HepG2 (cell line): ENCODE data around the gene CCL17. TPM values are rescaled to one million over a fixed set of nuclear protein-coding genes. Genes with fewer than 3 reads are reported as not detected.

Experiments used
- ATAC-seq: fragments of 200-7000 bp; cut with Tn5 transposase; 3 replicates; pipeline ENCODE4 v1.9.1; 2020; ENCODE audit warnings: mild to moderate bottlenecking, moderate library complexity
- BruUV-seq: library from RNA; stranded (reverse); fragments of 400-500 nt; replicated peaks from 2 replicates; lab custom pipeline; 2021; lab: Mats Ljungman, UMichigan
- CTCF ChIA-PET: fragments of 300-600 bp; formaldehyde crosslinking; extraction: SDS; loops from one replicate; lab custom pipeline; 2021; ENCODE audit warnings: low total read pairs, inconsistent platforms, low intra/inter-chr PET ratio; lab: Yijun Ruan, JAX
- POLR2A ChIA-PET: fragments of 350-600 bp; sonication (Branson Sonifier 250); formaldehyde crosslinking; loops from one replicate; lab custom pipeline; 2020; ENCODE audit warnings: antibody characterized with exemption, inconsistent platforms; lab: Yijun Ruan, JAX
- DNase-seq: peaks from one replicate; pipeline ENCODE4 v3.0.0-alpha.2; 2015; ENCODE audit warnings: low spot score
- FAIRE-seq: peaks from 3 replicates; lab custom pipeline; 2011; peaks lifted over from hg19 to GRCh38; lab: Jason Lieb, UNC
- H2AFZ ChIP-seq: one replicate; pipeline ENCODE4 v1.6.1; 2011; ENCODE audit warnings: low read length, inconsistent platforms
- H3K27ac ChIP-seq: fragments of 300-600 bp; 3 replicates; pipeline ENCODE4 v1.8.0; 2011; ENCODE audit warnings: mixed run types, mild to moderate bottlenecking, mixed read lengths, low read length, inconsistent platforms; ENCODE audit not compliant: insufficient read depth; ENCODE audit errors: extremely low read length
- H3K27me3 ChIP-seq, 2 experiments: fragments of 200-600 bp in 1 of 2; 2 replicates in 1 of 2; 3 replicates in 1 of 2; pipeline versions ENCODE4 v1.6.0 to v1.8.0; 2011; ENCODE audit warnings: low read length in 2 of 2, mild to moderate bottlenecking in 2 of 2, moderate library complexity in 2 of 2, inconsistent platforms in 1 of 2; ENCODE audit not compliant: insufficient read depth in 2 of 2, control insufficient read depth in 1 of 2
- H3K36me3 ChIP-seq, 2 experiments: fragments of 200-600 bp in 1 of 2; replicated peaks in 1 of 2; 2 replicates in 1 of 2; 3 replicates in 1 of 2; pipeline versions ENCODE4 v1.5.1 to v1.8.0; 2011; ENCODE audit warnings: low read length in 2 of 2, inconsistent platforms in 1 of 2; ENCODE audit not compliant: insufficient read depth in 2 of 2, control insufficient read depth in 1 of 2
- H3K4me1 ChIP-seq: 2 replicates; pipeline ENCODE4 v1.5.1; 2012; ENCODE audit warnings: low read length, inconsistent platforms; ENCODE audit not compliant: insufficient read depth
- H3K4me2 ChIP-seq: 2 replicates; pipeline ENCODE4 v1.6.0; 2011; ENCODE audit warnings: low read depth, low read length, inconsistent platforms
- H3K4me3 ChIP-seq, 3 experiments: fragments of 200-600 bp in 1 of 3; sonication (generic), shearing (Covaris generic) in 1 of 3; replicated peaks in 1 of 3; 2 replicates each; pipeline ENCODE4 v1.5.1; 2011 to 2016; ENCODE audit warnings: low read length in 3 of 3, inconsistent platforms in 2 of 3, low read depth in 2 of 3, mild to moderate bottlenecking in 2 of 3, control low read depth in 1 of 3, mixed read lengths in 1 of 3; ENCODE audit not compliant: insufficient read depth in 1 of 3
- H3K79me2 ChIP-seq: one replicate; pipeline ENCODE4 v1.6.1; 2011; ENCODE audit warnings: low read length, inconsistent platforms; ENCODE audit not compliant: insufficient read depth
- H3K9ac ChIP-seq: 2 replicates; pipeline ENCODE4 v1.6.0; 2011; ENCODE audit warnings: mild to moderate bottlenecking, low read depth, low read length, inconsistent platforms; ENCODE audit not compliant: insufficient read depth
- H3K9me3 ChIP-seq: 2 replicates; pipeline ENCODE4 v1.5.1; 2012; ENCODE audit warnings: mild to moderate bottlenecking, low read length
- H4K20me1 ChIP-seq: 2 replicates; pipeline ENCODE4 v1.6.0; 2011; ENCODE audit warnings: inconsistent platforms, mild to moderate bottlenecking, low read length, moderate library complexity; ENCODE audit not compliant: insufficient read depth
- BCL6 ChIP-seq: IDR thresholded peaks from 2 replicates; pipeline ENCODE4 v1.6.1; 2016; ENCODE audit warnings: missing genetic modification reagents, missing compliant biosample characterization
- HOXA5 ChIP-seq: sonication (generic); formaldehyde crosslinking; IDR thresholded peaks from 2 replicates; pipeline ENCODE4 v1.4.0; 2020; ENCODE audit warnings: missing genetic modification reagents
- KDM5A ChIP-seq: fragments of 200-600 bp; sonication (generic); IDR thresholded peaks from 2 replicates; pipeline ENCODE4 v1.7.0; 2018; ENCODE audit warnings: antibody characterized with exemption, mild to moderate bottlenecking, low read length, borderline replicate concordance
- RARG ChIP-seq: sonication (generic); formaldehyde crosslinking; IDR thresholded peaks from 2 replicates; pipeline ENCODE4 v1.4.0; 2020; ENCODE audit warnings: low read depth, mild to moderate bottlenecking, missing genetic modification reagents
- REPIN1 ChIP-seq: sonication (generic); formaldehyde crosslinking; IDR thresholded peaks from 2 replicates; pipeline ENCODE4 v1.8.0; 2022; ENCODE audit warnings: missing genetic modification reagents, low read depth, mild to moderate bottlenecking, borderline replicate concordance
- SOX5 ChIP-seq: IDR thresholded peaks from 2 replicates; pipeline ENCODE4 v1.6.1; 2016; ENCODE audit warnings: borderline replicate concordance
- TAF15 ChIP-seq: fragments of 200-400 bp; formaldehyde crosslinking; IDR thresholded peaks from one replicate; pipeline ENCODE4 v1.6.1; 2018; ENCODE audit warnings: mild to moderate bottlenecking, low read depth, low read length; ENCODE audit not compliant: poor library complexity, severe bottlenecking
- ZBTB14 ChIP-seq: sonication (generic); formaldehyde crosslinking; IDR thresholded peaks from 2 replicates; pipeline ENCODE4 v1.4.0; 2020; ENCODE audit warnings: missing genetic modification reagents
- ZNF121 ChIP-seq: sonication (generic); formaldehyde crosslinking; IDR thresholded peaks from 2 replicates; pipeline ENCODE4 v1.5.0; 2020; ENCODE audit warnings: mild to moderate bottlenecking, missing genetic modification reagents
- ZNF33A ChIP-seq: sonication (generic); formaldehyde crosslinking; IDR thresholded peaks from 2 replicates; pipeline ENCODE4 v1.5.1; 2020; ENCODE audit warnings: missing genetic modification reagents, mild to moderate bottlenecking, moderate library complexity, borderline replicate concordance
- ZNF430 ChIP-seq: sonication (generic); formaldehyde crosslinking; IDR thresholded peaks from 2 replicates; pipeline ENCODE4 v1.9.0; 2021; ENCODE audit warnings: mild to moderate bottlenecking, missing genetic modification reagents
- ZNF577 ChIP-seq: sonication (generic); formaldehyde crosslinking; IDR thresholded peaks from 2 replicates; pipeline ENCODE4 v1.4.0; 2020; ENCODE audit warnings: mild to moderate bottlenecking, low read depth, missing genetic modification reagents, borderline replicate concordance
- ZNF691 ChIP-seq: sonication (generic); formaldehyde crosslinking; IDR thresholded peaks from 2 replicates; pipeline ENCODE4 v1.4.0; 2020; ENCODE audit warnings: missing genetic modification reagents, low read depth, mild to moderate bottlenecking, borderline replicate concordance
- ZNF883 ChIP-seq: sonication (generic); formaldehyde crosslinking; IDR thresholded peaks from 2 replicates; pipeline ENCODE4 v1.5.1; 2020; ENCODE audit warnings: mild to moderate bottlenecking, missing genetic modification reagents; ENCODE audit errors: not compliant biosample characterization
- WGBS: methylation state at CpG from one replicate; pipeline ENCODE4 v1.1.6; 2017; ENCODE audit warnings: low lambda C conversion rate; 5-methylcytosine and 5-hydroxymethylcytosine counted together
- in situ Hi-C: cut with HindIII; loops from 2 replicates; pipeline ENCODE4 v1.10.0; 2017; ENCODE audit warnings: low pct_unique_long_range_greater_than_20kb; ENCODE audit not compliant: extremely low pct_ligation_motif_present
- intact Hi-C: fragments of 100-400 bp; cut with micrococcal nuclease; formaldehyde crosslinking; loops from one replicate; pipeline ENCODE4 v1.10.0; 2022; ENCODE audit not compliant: unreplicated experiment
- polyA plus RNA-seq, 8 experiments: library from polyadenylated mRNA; depleted of rRNA in 3 of 8; stranded (reverse) in 7 of 8; unstranded in 1 of 8; fragments of >200 nt; fragmentation: Illumina TruSeq in 4 of 8; extraction: Trizol in 4 of 8; gene quantifications; 2 replicates each; pipeline versions ENCODE4 v1.2.1 to v1.2.3, GENCODE V29; 2011 to 2016; ENCODE audit warnings: low read depth in 4 of 8, missing spikeins in 1 of 8, mixed read lengths in 1 of 8; ENCODE audit not compliant: insufficient read depth in 1 of 8
- total RNA-seq, 5 experiments: library from RNA; depleted of rRNA; stranded (reverse); fragments of >200 nt; fragmentation: Illumina TruSeq; extraction: Trizol; gene quantifications; 2 replicates each; pipeline ENCODE4 v1.2.3, GENCODE V29; 2016; ENCODE audit warnings: low read depth in 1 of 5
- TF ChIP-seq, protein P1 (sequence below): IDR thresholded peaks from 2 replicates; pipeline ENCODE4 v1.6.1; 2016; ENCODE audit warnings: low read depth
- TF ChIP-seq, protein P2 (sequence below): sonication (generic); formaldehyde crosslinking; conservative IDR thresholded peaks from 2 replicates; pipeline ENCODE4 v1.4.0; 2020; ENCODE audit warnings: missing genetic modification reagents

The CCL17 gene
- total and polyA plus RNA-seq, 2 of the 13 experiments (the other 11 are each of a cell fraction or from before 2014, with no cell fraction given) = not detected

- POLR2A ChIA-PET = interaction anchor here (2.2 kb wide), 1 partner anchor 41 kb away, joined by 7 read pairs; the partner anchor contains the start of gene CX3CL1
- Histone ChIP-seq H3K9ac (no peak overlapping the region), H3K27ac (no peak overlapping the region), H3K79me2 (no peaks in the 10 kb centered on the region), H3K36me3 (no peaks in the 10 kb centered on the region), H3K9me3 (no peaks in the 10 kb centered on the region), H3K4me2 (no peak overlapping the region), H4K20me1 (no peaks in the 10 kb centered on the region), H3K4me3 (no peak overlapping the region), H3K27me3 (peaks cover 10 to 55% of the 10 kb centered on the region in 2 experiments; a peak in 4 of 5 replicates), H3K4me1 (peaks cover 50% of the 10 kb centered on the region), H2AFZ (no peak overlapping the region)
- WGBS = 11% methylated on average over 7 of the region's 7 CpGs
- DNase-seq (no peak), ATAC-seq (no peak), FAIRE-seq (no peak)
- no TSS peak for BruUV-seq
- CTCF ChIA-PET = no interaction called here
- intact Hi-C loops (loop anchor here (10.0 kb wide), 1 partner anchor 329 kb away; no protein-coding TSS in a partner anchor), in situ Hi-C loops (no loop called here)
- TF ChIP-seq ZNF121 (CRISPR knock-in tag) (no peak), REPIN1 (CRISPR knock-in tag) (no peak), ZNF691 (CRISPR knock-in tag) (no peak), SOX5 (CRISPR knock-in tag) (no peak), ZBTB14 (CRISPR knock-in tag) (no peak), RARG (CRISPR knock-in tag) (no peak), BCL6 (CRISPR knock-in tag) (no peak), ZNF577 (no peak), HOXA5 (CRISPR knock-in tag) (no peak), TAF15 (no peak), ZNF33A (CRISPR knock-in tag) (no peak), ZNF430 (CRISPR knock-in tag) (no peak), KDM5A (no peak), ZNF883 (CRISPR knock-in tag) (no peak)
- TF ChIP-seq, protein P1, sequence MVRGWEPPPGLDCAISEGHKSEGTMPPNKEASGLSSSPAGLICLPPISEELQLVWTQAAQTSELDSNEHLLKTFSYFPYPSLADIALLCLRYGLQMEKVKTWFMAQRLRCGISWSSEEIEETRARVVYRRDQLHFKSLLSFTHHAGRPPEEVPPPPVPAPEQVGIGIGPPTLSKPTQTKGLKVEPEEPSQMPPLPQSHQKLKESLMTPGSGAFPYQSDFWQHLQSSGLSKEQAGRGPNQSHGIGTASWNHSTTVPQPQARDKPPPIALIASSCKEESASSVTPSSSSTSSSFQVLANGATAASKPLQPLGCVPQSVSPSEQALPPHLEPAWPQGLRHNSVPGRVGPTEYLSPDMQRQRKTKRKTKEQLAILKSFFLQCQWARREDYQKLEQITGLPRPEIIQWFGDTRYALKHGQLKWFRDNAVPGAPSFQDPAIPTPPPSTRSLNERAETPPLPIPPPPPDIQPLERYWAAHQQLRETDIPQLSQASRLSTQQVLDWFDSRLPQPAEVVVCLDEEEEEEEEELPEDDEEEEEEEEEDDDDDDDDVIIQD = no peak
- TF ChIP-seq, protein P2, sequence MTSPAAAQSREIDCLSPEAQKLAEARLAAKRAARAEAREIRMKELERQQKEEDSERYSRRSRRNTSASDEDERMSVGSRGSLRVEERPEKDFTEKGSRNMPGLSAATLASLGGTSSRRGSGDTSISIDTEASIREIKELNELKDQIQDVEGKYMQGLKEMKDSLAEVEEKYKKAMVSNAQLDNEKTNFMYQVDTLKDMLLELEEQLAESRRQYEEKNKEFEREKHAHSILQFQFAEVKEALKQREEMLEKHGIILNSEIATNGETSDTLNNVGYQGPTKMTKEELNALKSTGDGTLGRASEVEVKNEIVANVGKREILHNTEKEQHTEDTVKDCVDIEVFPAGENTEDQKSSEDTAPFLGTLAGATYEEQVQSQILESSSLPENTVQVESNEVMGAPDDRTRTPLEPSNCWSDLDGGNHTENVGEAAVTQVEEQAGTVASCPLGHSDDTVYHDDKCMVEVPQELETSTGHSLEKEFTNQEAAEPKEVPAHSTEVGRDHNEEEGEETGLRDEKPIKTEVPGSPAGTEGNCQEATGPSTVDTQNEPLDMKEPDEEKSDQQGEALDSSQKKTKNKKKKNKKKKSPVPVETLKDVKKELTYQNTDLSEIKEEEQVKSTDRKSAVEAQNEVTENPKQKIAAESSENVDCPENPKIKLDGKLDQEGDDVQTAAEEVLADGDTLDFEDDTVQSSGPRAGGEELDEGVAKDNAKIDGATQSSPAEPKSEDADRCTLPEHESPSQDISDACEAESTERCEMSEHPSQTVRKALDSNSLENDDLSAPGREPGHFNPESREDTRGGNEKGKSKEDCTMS (CRISPR knock-in tag) = no peak
These were observed 9.2 kb downstream of the CCL17 start for GRCh38 chr16:57413733-57414132.
